ENCODE results near the gene TMEM19.

The TMEM19 gene

GRCh38 chr12:71744522-71745300, 58.8 kb downstream of the TMEM19 start:
- no peak overlapping the region for H3K4me3 ChIP-seq (ENCODE audit: low read depth, low read length)
- TF ChIP-seq CTCF (IDR thresholded peaks at IDR 0.05; ENCODE audit: insufficient read depth, low read depth, low read length, missing control alignments): no peak
- DNase-seq (ENCODE audit: low read depth): no peak

GRCh38 chr12:71746974-71747611, 61.2 kb downstream of the TMEM19 start:
- TF ChIP-seq CTCF (IDR thresholded peaks at IDR 0.05; ENCODE audit: insufficient read depth, low read depth, low read length, missing control alignments): peak; percentile 62
- no peak overlapping the region for H3K4me3 ChIP-seq (ENCODE audit: low read depth, low read length)
- peak; percentile 80 for DNase-seq (ENCODE audit: low read depth)

GRCh38 chr12:71748081-71748850, 62.4 kb downstream of the TMEM19 start:
- TF ChIP-seq CTCF (IDR thresholded peaks at IDR 0.05; ENCODE audit: insufficient read depth, low read depth, low read length, missing control alignments): no peak
- no peak overlapping the region for H3K4me3 ChIP-seq (ENCODE audit: low read depth, low read length)
- no peak for DNase-seq (ENCODE audit: low read depth)

- TF ChIP-seq CTCF (IDR thresholded peaks at IDR 0.05; ENCODE audit: insufficient read depth, low read depth, low read length, missing control alignments): no peak
- H3K4me3 ChIP-seq (ENCODE audit: low read depth, low read length): no peak overlapping the region
- DNase-seq (ENCODE audit: low read depth): no peak
Observed at GRCh38 chr12:71749666-71750065, 63.8 kb downstream of the TMEM19 start.

GRCh38 chr12:71752891-71753290, 67.0 kb downstream of the TMEM19 start:
- no peak for TF ChIP-seq CTCF (IDR thresholded peaks at IDR 0.05; ENCODE audit: insufficient read depth, low read depth, low read length, missing control alignments)
- no peak for DNase-seq (ENCODE audit: low read depth)
- H3K4me3 ChIP-seq (ENCODE audit: low read depth, low read length): no peak overlapping the region

All from GM12865 (cell line).